Astrocyte (in vitro differentiated cells and primary cell): ENCODE data around the gene BTBD2. TPM values are rescaled to one million over a fixed set of nuclear protein-coding genes. Genes with fewer than 3 reads are reported as not detected.

Source experiments
- DNase-seq: peaks from one replicate; pipeline ENCODE4 v3.0.0-alpha.2; 2010; ENCODE audit warnings: low read depth
- FAIRE-seq: peaks from 2 replicates; lab custom pipeline; 2011; peaks lifted over from hg19 to GRCh38; lab: Jason Lieb, UNC
- H2AFZ ChIP-seq: 2 replicates; pipeline ENCODE4 v1.6.0; 2012; ENCODE audit warnings: low read depth, low read length, inconsistent platforms
- H3K27ac ChIP-seq: 2 replicates; pipeline ENCODE4 v1.5.1; 2011; ENCODE audit warnings: low read depth, low read length, inconsistent platforms
- H3K27me3 ChIP-seq: 2 replicates; pipeline ENCODE4 v1.6.0; 2011; ENCODE audit warnings: low read length, inconsistent platforms; ENCODE audit not compliant: insufficient read depth
- H3K36me3 ChIP-seq: 2 replicates; pipeline ENCODE4 v1.5.1; 2011; ENCODE audit warnings: low read length, inconsistent platforms; ENCODE audit not compliant: insufficient read depth
- H3K4me1 ChIP-seq: 2 replicates; pipeline ENCODE4 v1.5.1; 2011; ENCODE audit warnings: low read length, inconsistent platforms; ENCODE audit not compliant: insufficient read depth
- H3K4me2 ChIP-seq: 2 replicates; pipeline ENCODE4 v1.6.0; 2012; ENCODE audit warnings: low read length, inconsistent platforms
- H3K4me3 ChIP-seq: 2 replicates; pipeline ENCODE4 v1.5.1; 2011; ENCODE audit warnings: low read depth, mild to moderate bottlenecking, low read length, inconsistent platforms; ENCODE audit not compliant: insufficient read depth
- H3K79me2 ChIP-seq: 2 replicates; pipeline ENCODE4 v1.6.0; 2012; ENCODE audit warnings: mild to moderate bottlenecking, low read length, inconsistent platforms; ENCODE audit not compliant: insufficient read depth
- H3K9ac ChIP-seq: 2 replicates; pipeline ENCODE4 v1.6.0; 2012; ENCODE audit warnings: mild to moderate bottlenecking, low read length, inconsistent platforms
- H3K9me3 ChIP-seq: 2 replicates; pipeline ENCODE4 v1.5.1; 2012; ENCODE audit warnings: low read depth, mild to moderate bottlenecking, low read length, inconsistent platforms; ENCODE audit not compliant: insufficient read depth
- H4K20me1 ChIP-seq: 2 replicates; pipeline ENCODE4 v1.6.0; 2012; ENCODE audit warnings: low read length, inconsistent platforms; ENCODE audit not compliant: insufficient read depth
- H3K27ac Mint-ChIP-seq: one replicate; pipeline ENCODE4 v1.8.0; 2021; ENCODE audit warnings: mild to moderate bottlenecking, mixed read lengths; ENCODE audit not compliant: unreplicated experiment
- H3K27me3 Mint-ChIP-seq: one replicate; pipeline ENCODE4 v1.8.0; 2021; ENCODE audit warnings: low read depth, mixed read lengths; ENCODE audit not compliant: unreplicated experiment
- H3K36me3 Mint-ChIP-seq: one replicate; pipeline ENCODE4 v1.8.0; 2021; ENCODE audit warnings: low read depth, mixed read lengths; ENCODE audit not compliant: unreplicated experiment
- H3K4me1 Mint-ChIP-seq: one replicate; pipeline ENCODE4 v1.8.0; 2021; ENCODE audit warnings: low read depth, mixed read lengths; ENCODE audit not compliant: unreplicated experiment
- H3K4me3 Mint-ChIP-seq: one replicate; pipeline ENCODE4 v1.8.0; 2021; ENCODE audit warnings: mild to moderate bottlenecking, moderate library complexity, mixed read lengths; ENCODE audit not compliant: unreplicated experiment
- H3K9me3 Mint-ChIP-seq: one replicate; pipeline ENCODE4 v1.8.0; 2021; ENCODE audit warnings: mild to moderate bottlenecking, mixed read lengths; ENCODE audit not compliant: unreplicated experiment
- CTCF ChIP-seq: IDR thresholded peaks from 2 replicates; pipeline ENCODE4 v1.5.1; 2011; ENCODE audit warnings: low read depth, mild to moderate bottlenecking, inconsistent platforms, low read length, moderate library complexity; ENCODE audit not compliant: insufficient read depth
- EZH2 ChIP-seq: IDR thresholded peaks from 2 replicates; pipeline ENCODE4 v1.6.1; 2012; ENCODE audit warnings: mild to moderate bottlenecking, low read length, inconsistent platforms; ENCODE audit not compliant: insufficient read depth
- total RNA-seq: library from RNA; stranded (reverse); gene quantifications from 2 replicates; pipeline ENCODE4 v1.2.1, GENCODE V29; 2021

BTBD2 gene
- total RNA-seq, 1 donor from 2014 or later, result 53.7 TPM

DNA sequence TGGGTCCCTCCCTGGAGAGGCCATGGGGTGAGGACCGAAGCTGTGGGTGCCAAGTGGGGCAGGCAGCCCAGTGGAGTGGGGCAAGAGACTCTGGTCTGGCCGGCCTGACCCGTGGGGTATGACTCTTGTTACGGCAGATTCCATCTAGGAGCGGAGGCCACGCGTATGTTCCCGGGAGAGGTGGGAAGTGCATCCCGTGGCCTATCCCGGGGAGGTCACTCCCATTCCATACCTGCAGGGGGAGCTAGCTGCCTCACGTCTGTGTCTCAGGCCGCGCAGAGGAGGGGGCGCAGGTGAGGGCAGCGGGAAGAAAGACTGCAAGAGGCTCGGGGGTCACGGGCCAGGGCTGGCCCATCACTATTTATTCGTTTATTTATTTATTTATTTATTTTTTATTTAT lies 69.6 kb downstream of the BTBD2 start:
- Mint-ChIP-seq H3K27me3 (no peaks in the 10 kb centered on the region), H3K36me3 (peaks cover 4% of the 10 kb centered on the region), H3K27ac (no peak overlapping the region), H3K4me3 (peak overlapping the region; percentile 72), H3K9me3 (no peaks in the 10 kb centered on the region), H3K4me1 (peaks cover 6% of the 10 kb centered on the region)
- Histone ChIP-seq H3K9ac (no peak overlapping the region), H3K27ac (no peak overlapping the region), H3K4me1 (peaks cover 12% of the 10 kb centered on the region), H3K36me3 (peaks cover 2% of the 10 kb centered on the region), H4K20me1 (peaks cover 80% of the 10 kb centered on the region), H2AFZ (no peak overlapping the region), H3K9me3 (no peaks in the 10 kb centered on the region), H3K27me3 (no peaks in the 10 kb centered on the region), H3K79me2 (peaks cover 87% of the 10 kb centered on the region), H3K4me3 (no peak overlapping the region), H3K4me2 (no peak overlapping the region)
- DNase-seq (no peak), FAIRE-seq (no peak)
- TF ChIP-seq EZH2 (no peak), CTCF (peak; percentile 29)

- TF ChIP-seq EZH2 (no peak), CTCF (no peak)
- Histone ChIP-seq H3K4me1 (peaks cover 17% of the 10 kb centered on the region), H3K9me3 (no peaks in the 10 kb centered on the region), H4K20me1 (peaks cover 73% of the 10 kb centered on the region), H2AFZ (no peak overlapping the region), H3K4me2 (no peak overlapping the region), H3K9ac (no peak overlapping the region), H3K27ac (no peak overlapping the region), H3K36me3 (peaks cover 2% of the 10 kb centered on the region), H3K4me3 (no peak overlapping the region), H3K27me3 (no peaks in the 10 kb centered on the region), H3K79me2 (peaks cover 80% of the 10 kb centered on the region)
- FAIRE-seq, result no peak
- Mint-ChIP-seq H3K4me1 (peaks cover 6% of the 10 kb centered on the region), H3K9me3 (no peaks in the 10 kb centered on the region), H3K27me3 (no peaks in the 10 kb centered on the region), H3K4me3 (no peak overlapping the region), H3K27ac (no peak overlapping the region), H3K36me3 (peaks cover 4% of the 10 kb centered on the region)
- no peak for DNase-seq
Measured at GRCh38 chr19:1944916-1945561, 70.5 kb downstream of the BTBD2 start.
